Fibroblast of villous mesenchyme (primary cell): Measurements from ENCODE around the gene IL17REL. TPM values are rescaled to one million over a fixed set of nuclear protein-coding genes. Genes with fewer than 3 reads are reported as not detected.

Source experiments
- DNase-seq: peaks from one replicate; pipeline ENCODE4 v3.0.0-alpha.2; 2010; ENCODE audit warnings: low read depth
- H3K4me3 ChIP-seq: 2 replicates; pipeline ENCODE4 v1.5.1; 2011; ENCODE audit warnings: low read depth, mild to moderate bottlenecking, low read length
- total RNA-seq: library from RNA; depleted of rRNA; stranded (reverse); fragments of >200 nt; gene quantifications from 2 replicates; pipeline ENCODE4 v1.2.3, GENCODE V29; 2012
- TF ChIP-seq, protein P1 (sequence below): IDR thresholded peaks from 2 replicates; pipeline ENCODE4 v1.5.1; 2012; ENCODE audit warnings: low read depth, mild to moderate bottlenecking, low read length; ENCODE audit not compliant: insufficient read depth

The IL17REL gene
- total RNA-seq, 1 donor: not detected

DNA sequence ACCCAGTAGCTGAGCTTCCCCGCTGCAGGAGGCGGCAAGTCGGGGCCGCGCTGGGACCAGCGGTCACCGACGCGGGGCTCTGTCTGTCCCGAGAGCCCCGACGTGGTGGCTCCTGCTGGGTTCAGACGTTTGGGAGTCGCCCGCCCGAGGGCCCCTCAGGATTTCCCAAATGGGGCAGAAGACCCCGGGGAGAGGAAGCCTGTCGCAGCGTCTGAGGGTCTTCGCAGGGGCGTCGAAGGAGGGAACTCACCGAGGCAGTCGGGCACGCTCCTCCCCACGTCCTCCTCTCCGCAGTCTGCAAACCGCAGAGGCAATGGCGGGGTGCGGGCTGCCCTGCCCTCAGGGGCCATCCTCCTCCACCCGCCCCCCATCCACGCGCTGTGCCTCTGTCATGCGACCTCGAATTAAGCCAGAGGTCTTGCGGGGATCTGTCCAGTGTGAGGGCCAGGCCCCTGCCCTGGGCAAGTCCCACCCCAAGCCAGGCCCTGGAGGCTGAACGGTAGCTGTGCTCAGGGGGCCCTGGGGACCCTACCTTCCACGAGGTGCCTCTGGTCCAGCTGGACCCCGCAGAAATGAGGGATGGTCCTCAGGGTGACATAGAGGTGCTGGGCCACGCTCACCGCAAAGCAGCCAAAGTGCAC lies 12.5 kb downstream of the IL17REL start:
- DNase-seq: no peak
- TF ChIP-seq, protein P1, sequence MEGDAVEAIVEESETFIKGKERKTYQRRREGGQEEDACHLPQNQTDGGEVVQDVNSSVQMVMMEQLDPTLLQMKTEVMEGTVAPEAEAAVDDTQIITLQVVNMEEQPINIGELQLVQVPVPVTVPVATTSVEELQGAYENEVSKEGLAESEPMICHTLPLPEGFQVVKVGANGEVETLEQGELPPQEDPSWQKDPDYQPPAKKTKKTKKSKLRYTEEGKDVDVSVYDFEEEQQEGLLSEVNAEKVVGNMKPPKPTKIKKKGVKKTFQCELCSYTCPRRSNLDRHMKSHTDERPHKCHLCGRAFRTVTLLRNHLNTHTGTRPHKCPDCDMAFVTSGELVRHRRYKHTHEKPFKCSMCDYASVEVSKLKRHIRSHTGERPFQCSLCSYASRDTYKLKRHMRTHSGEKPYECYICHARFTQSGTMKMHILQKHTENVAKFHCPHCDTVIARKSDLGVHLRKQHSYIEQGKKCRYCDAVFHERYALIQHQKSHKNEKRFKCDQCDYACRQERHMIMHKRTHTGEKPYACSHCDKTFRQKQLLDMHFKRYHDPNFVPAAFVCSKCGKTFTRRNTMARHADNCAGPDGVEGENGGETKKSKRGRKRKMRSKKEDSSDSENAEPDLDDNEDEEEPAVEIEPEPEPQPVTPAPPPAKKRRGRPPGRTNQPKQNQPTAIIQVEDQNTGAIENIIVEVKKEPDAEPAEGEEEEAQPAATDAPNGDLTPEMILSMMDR: no peak

DNA sequence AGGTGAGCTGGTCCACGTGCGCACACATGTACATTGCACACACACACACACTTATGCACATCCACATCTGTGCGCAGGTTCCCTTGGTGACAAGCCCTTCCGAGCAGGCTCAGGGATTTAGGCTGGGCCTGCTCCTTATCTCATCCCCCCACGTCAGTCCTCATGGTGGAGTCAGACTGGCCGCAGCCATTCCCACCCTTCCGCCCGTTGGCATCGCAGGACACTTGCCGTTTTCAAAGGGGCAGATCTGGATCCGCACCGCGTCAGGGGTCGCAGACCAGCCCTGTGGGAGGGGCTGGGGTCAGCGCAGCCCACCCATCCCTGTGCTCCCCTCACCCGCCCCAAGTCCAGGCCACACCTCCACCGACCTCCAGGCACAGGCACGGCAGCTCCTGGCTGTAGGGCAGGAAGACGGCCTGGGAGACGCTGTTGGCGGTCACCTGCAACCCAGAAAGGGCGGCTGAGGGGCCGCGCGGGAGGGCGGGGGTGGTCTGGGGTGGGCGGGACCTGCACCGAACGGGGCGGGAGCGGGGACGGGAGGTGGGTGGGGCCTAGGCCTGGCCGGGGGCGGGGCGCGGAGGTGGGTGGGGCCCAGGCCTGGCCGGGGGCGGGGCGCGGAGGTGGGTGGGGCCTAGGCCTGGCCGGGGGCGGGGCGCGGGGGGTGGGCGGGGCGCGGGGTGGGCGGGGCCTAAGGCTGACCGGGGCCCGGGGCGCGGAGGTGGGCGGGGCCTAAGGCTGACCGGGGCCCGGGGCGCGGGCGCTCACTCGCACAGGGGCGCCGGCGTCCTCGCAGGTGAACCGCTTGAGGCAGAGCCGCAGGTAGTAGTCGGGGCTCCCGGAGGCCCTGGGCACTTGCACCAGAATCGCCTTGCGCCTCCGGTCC lies 13.3 kb downstream of the IL17REL start:
- H3K4me3 ChIP-seq: peak overlapping the region; percentile 48
- TF ChIP-seq, protein P1: no peak
- DNase-seq: no peak

More for the DNA sequence above, 12.5 kb downstream of the IL17REL start:
- peak overlapping the region; percentile 15 for H3K4me3 ChIP-seq

DNA sequence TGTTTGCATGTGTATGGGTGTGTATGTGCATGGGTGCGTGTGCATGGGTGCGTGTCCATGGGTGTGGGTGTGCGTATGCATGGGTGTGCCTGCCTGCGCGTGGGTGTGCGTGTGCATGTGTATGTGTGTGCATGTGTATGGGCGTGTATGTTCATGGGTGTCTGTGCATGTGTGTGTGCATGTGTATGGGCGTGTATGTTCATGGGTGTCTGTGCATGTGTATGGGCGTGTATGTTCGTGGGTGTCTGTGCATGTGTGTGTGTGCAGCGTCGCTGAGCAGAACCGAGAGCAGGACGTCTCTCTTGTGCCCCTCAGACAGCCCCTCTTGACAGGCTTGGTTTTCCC lies 13.9 kb downstream of the IL17REL start:
- no peak for DNase-seq
- TF ChIP-seq, protein P1: no peak
- no peak overlapping the region for H3K4me3 ChIP-seq

DNA sequence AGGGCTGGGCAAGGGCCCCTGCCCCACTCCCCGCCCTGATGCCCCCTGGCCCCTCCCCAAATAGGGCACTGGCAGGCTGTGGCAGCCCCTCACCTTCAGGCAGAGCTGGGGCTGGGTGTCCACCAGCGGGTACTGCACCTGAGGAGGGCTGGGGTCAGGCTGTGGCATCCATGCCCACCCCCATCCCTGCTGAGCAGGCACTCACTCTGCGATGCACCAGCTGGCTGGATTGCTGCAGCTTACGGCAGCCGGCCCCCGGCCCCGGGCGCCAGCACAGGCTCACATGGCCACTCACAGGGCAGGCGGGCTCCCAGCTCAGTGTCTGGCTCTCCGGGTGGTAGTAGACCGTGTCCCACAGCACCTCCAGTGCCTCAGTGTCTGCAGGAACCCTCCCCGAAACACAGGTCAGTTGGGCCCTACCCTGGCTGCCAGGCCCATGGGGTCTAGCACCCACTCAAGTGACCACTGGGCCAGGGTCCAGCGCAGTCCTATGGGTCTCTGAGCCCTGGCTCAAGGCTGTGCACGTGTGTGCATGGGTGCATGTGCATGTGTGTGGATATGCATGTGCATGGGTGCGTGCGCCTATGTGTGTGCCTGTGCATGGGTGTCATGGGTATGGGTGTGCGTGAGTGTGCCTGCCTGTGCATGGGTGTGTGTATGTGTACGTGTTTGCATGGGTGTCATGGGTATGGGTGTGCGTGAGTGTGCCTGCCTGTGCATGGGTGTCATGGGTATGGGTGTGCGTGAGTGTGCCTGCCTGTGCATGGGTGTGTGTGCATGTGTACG lies 14.4 kb downstream of the IL17REL start:
- DNase-seq: no peak
- no peak overlapping the region for H3K4me3 ChIP-seq
- TF ChIP-seq, protein P1: no peak

DNA sequence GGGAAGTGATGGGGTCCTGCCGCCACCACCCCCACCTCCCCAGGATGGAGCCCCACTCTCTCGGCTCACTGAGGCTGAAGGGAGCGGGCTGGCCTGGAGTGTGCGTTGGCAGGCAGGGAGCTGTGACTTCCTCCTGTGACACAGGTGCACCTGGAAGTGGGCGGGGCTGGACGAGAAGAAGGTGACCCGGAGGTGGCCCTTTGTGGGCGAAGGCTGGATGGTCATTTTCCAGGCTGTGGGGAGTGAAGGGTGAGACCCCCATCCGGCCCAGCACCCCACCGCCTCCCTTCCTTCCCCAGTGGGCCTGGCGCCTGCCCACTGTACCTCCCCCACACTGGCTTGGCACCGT lies 15.3 kb downstream of the IL17REL start:
- no peak for DNase-seq
- TF ChIP-seq, protein P1: no peak
- no peak overlapping the region for H3K4me3 ChIP-seq

DNA sequence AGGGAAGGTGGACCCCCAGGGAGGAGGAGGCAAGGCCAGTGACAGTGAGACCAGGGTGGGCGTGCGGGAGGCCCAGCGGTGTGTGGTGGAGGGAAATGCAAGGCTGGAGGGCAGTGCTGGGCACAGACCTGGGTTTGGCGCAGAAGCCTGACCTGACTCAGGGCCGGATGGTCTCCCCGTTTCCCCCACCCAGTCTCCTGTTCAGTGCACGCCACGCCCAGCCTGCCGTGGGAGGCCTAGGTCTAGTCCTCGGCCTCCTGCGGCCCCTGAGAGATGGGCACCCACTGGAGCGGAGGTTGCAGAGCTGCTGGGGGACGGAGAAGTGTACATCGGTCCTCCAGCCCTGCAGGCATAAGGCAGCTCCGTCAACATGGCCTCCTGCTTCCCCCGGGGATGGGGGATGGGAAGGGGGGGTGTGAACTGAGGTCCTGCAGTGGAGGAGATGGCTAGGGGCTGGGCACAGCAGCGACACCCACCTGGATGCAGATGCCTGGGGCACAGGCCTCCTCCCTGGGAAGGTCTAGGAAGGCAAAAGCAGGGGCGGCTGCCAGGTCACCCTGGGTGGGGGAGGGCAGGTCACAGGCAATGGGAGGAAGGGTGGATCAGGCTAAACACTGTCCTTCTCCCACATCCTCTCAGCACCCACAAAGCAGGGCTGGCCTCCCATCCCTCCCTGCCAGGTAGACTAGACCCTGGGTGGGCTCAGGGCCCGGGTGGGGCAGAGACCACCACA lies 15.9 kb downstream of the IL17REL start:
- DNase-seq: no peak

More for the DNA sequence above, 15.9 kb downstream of the IL17REL start:
- TF ChIP-seq, protein P1: no peak
- H3K4me3 ChIP-seq: no peak overlapping the region
